ENCODE results near the gene PDLIM5. TPM values are rescaled to one million over a fixed set of nuclear protein-coding genes. Genes with fewer than 3 reads are reported as not detected.
"Not testable (repeated sequence)": the region's sequence is repeated elsewhere in the genome, so short reads cannot be mapped to it uniquely, and the experiment has no call there.

PDLIM5 gene
- polyA plus RNA-seq, 1 donor, result 268 TPM

DNA sequence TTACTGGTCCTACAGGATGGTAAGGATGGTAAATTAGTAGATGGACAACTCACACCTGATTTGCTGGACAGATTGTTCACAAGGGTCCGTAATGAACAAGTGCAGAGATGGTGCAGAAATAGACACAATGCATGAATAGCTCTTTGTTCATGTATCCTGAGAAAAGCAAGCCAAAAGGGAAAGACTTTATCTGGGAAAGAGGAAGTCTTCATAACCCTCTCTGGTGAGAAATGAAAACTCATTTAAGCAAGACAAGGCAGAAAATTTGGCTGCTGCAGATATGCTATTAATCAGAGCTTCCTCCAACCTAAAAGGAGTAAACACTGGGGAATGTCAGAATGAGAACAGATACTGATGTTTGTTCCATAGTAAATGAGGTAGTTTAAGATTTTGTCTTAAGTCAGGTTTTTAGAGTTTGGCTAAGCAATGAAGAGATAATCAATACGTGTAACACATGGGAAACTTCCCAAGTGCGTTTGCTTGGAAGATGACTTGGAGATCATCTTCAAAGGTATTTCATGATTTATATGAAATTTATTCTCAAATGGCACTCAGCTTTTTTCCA lies 153.6 kb downstream of the PDLIM5 start:
- DNase-seq, result no peak

DNA sequence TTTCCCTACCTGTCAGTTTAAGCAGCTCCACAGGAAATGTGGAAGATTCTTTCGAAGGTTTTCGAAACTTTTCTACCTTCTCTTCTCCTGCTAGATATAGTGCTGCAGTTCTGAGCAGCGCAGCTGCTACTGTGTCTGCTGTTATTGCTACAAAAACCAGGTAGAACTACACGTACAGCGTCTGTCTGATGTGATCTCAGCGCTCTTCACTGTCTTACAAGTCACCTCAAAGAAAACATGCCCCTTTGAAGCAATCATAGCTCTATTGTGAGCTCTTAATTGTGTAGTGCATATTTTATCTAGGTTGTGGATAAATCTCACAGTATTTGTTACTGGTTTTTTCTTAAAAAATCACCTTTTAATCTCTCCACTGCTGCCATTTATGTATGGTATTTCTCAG lies 158.4 kb downstream of the PDLIM5 start:
- no peak for DNase-seq

DNA sequence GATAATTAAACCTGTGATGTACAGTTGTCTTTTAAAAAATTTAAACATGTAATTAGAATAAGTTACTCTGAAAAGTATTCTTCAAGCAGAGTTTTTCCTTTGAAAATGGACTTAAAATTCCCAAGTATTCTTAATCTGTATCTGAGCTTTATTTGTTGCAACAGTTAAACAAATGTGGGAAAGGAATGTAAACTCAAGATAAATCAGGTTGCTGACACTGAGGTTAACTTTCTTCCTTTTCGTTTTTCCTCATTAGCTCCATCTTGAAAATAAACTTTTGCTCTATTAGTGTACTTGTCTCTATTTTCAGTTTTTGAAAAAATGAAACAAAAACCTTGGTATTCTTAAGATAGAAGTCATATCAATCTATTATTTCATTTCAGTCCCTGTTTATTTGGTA lies 161.5 kb downstream of the PDLIM5 start:
- DNase-seq, result no peak

DNA sequence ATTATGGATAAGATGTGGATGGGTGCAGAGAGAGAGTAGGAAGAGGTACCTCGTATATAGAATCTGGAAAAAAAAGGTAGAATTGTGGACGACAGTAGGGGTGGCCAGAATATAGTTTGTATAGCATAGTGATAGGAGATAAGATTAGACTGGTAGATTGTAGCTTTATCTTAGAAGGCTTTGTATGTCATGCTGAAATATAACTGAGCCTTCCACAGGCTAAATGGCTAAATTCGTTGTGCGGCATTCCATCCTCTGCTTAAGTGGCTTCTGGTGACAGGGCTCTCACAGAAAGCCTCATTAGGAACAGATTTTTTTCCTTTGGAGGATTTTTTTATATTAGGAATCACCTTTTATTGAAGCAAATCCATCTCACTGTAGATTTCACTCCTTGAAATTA lies 163.7 kb downstream of the PDLIM5 start:
- no peak for DNase-seq

DNA sequence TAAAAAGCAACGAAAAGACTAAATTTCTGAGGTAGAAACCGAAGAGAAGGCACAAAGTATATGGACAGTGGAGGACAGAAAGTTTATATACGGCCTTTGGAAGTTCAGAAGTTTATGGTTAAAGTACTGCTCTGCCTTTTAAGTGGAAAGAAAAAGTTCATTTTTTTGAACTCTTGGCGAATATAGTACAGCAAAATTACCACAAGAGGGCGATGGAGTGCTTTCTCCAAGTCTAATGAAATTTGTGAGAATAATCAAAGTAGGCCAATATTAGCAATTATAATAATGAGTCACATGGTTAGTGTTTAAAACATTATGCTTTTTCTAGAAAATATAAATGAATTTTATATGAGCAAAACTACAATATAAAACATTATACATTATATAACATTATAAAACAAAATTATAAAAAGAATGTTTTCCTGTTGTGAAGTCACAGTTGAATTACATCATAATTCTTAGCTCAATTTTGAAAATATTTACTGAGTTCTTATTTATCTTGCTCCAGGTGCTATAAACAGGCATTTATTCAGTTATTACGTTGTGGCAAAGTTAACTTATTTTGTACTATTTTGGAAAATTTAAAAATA lies 169.8 kb downstream of the PDLIM5 start:
- DNase-seq, result peak; percentile 44

DNA sequence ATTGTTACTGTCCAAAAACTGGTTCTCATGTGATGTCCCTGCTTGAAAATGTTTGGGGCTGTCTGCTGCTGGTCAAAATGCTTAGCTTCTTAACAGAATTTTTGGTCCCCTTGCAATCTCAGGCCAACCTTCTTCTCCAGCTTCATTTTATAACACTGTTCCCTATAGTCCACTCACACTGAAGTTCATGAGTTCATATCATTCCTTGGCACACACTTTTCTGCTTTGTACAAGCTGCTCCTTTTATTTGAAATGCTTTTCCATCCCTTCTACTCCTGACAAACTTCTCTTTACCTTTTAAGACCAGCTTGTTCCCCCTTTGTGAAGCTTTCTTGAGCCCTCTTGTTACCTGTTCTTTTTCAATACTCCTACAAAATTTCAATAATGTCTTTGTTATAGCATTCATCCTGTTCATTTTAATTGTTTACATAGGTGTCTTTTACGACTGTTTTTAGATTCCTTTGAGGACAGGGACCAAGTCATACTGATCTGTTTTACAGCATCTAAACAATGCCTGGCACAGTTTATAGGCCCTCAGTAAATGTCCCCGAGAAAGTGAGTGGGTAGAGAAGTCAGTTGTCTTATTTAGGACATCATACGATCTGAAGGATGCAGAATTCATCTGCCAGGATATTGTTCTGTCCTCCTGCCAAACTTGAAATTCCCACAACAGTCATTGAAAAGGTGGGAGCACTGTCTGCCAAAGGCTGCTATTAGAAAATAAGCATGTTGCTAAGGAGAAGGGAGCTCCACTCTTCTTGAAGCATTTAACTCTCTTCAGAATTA lies 171.6 kb downstream of the PDLIM5 start:
- peak; percentile 42 for DNase-seq

DNA sequence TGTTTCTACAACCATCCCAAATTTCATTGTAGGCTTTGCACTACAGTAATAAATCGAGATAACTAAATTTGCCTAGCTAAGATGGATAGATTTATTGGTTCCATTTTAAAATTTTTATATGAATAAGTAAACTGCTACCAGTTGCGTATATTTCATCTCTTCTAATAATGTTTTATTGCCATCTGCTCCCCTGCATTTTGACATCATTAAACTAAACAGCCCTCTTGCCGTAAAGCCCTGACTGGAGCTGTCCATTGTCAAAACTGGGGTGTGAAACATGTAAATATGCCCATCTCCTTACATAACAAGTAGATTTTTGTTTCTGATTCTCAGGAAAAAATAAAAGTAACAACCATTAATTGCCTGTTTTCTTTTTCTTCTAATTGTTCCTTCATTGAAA lies 175.2 kb downstream of the PDLIM5 start:
- no peak for DNase-seq

DNA sequence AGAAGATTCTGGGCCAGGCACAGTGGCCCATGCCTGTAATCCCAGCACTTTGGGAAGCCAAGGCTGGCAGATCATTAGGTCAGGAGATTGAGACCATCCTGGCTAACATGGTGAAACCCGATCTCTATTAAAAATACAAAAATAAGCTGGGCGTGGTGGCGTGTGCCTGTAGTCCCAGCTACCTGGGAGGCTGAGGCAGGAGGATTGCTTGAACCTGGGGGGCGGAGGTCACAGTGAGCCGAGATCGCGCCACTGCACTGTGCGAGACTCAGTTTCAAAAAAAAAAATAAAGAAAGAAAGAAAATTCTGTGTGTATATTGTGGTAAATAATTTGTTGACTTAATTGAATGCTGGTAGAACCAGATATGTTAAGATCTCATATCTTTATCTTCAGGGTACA lies 177.3 kb downstream of the PDLIM5 start:
- not testable (repeated sequence) for DNase-seq

DNA sequence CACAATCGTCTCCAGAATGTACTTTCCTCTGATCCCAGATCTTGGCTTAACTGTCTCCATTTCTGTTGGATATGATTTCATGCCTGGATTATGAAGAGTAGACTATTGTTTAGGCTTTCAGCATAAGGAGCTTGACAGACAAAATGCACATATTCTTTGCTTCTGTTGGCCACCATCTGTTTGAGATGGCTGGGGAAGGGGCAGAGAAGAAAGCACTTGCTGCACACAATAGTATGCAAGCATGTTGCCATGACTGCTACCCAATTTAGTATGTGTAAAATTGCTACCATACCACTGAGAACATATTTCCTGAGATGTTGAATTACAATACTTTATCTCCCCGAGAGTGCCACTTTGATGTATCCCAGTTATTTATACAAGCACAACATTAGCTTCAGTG lies 178.1 kb downstream of the PDLIM5 start:
- no peak for DNase-seq

DNA sequence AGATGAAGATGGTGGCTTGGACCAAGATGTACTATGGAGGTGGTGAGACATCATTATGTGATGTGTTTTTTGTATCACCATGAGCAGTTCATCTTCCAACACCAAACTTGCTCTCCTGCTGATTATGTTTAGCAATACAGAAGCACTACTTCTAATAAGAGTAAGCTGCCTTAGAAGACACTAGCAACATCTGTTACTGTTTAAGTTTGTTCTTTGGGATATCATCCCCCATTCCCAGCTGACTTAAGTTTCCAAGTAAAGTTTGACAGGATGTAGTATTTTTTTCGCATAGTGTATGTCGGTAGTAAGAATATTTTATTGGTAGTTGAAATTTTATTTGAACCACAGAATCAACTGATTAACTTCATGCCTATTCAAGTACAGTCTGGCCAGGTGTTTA lies 182.5 kb downstream of the PDLIM5 start:
- DNase-seq, result no peak

DNA sequence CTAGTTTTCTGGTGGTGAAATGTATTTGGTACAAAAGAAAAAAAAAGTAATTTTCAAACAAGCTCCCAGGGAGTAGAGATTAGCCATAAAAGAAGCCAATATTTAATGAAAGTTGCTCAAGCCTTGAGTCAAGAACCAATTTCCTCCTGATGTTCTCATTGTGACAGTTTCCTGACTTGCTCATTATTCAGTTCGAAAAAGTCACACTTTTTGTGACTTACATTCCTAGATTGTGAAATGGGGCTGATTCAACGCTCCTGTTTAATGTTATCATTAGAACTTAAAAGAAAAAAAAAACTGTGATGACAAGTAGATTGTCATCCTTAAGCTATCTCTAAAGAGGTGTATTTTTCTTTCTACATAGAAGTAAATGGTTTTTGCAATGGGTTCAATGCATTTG lies 183.4 kb downstream of the PDLIM5 start:
- DNase-seq, result no peak

DNA sequence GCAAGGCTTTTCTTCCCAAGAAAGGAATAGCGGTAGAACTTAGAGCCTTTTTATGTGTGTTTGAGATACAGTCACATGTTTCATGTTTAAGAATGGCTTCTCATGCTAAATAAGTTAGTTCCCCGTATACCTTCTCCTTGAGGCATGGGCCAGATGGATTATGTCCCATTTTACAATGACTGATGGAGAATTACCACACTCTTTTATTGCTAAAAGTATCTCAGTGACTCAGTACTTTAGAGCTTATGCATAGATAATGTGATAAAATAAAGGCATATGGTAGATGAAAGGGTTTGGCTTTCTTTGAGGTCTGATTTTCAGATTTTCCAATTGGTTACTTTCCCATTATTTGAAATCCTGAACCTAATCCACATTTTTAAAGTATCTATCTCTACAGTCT lies 184.3 kb downstream of the PDLIM5 start:
- DNase-seq, result no peak

DNA sequence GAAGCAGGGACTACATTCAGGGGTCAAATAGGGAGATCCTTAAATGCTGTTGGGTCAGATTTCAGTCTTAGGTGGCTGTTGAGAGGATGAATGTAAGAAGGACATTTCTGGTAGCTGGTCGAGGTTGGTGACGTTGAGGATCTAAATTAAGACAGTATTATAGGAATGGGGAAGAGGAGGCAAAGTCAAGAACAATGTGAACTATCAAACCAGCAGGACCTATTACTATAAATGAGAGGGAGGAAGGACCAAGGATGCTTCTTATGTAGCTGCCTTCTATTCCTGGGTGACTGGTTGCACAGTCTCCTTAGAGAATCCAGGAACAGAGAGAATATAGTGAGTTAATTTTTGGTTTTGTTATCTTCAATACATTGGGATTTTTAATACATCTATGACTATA lies 187.6 kb downstream of the PDLIM5 start:
- DNase-seq, result no peak

DNA sequence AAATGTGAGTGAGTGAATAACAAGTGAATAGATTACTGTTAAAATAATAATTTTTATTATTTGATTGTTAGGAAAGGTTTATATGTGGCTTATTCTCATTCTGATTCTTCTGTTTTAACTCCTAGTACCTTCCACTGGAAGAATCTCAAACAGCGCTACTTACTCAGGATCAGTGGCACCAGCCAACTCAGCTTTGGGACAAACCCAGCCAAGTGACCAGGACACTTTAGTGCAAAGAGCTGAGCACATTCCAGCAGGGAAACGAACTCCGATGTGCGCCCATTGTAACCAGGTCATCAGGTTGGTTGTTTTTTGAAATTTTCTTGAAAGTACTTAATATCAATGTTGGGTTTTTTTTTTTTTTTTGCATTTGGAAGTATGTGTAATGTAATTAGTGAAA lies 188.4 kb downstream of the PDLIM5 start:
- no peak for DNase-seq

DNA sequence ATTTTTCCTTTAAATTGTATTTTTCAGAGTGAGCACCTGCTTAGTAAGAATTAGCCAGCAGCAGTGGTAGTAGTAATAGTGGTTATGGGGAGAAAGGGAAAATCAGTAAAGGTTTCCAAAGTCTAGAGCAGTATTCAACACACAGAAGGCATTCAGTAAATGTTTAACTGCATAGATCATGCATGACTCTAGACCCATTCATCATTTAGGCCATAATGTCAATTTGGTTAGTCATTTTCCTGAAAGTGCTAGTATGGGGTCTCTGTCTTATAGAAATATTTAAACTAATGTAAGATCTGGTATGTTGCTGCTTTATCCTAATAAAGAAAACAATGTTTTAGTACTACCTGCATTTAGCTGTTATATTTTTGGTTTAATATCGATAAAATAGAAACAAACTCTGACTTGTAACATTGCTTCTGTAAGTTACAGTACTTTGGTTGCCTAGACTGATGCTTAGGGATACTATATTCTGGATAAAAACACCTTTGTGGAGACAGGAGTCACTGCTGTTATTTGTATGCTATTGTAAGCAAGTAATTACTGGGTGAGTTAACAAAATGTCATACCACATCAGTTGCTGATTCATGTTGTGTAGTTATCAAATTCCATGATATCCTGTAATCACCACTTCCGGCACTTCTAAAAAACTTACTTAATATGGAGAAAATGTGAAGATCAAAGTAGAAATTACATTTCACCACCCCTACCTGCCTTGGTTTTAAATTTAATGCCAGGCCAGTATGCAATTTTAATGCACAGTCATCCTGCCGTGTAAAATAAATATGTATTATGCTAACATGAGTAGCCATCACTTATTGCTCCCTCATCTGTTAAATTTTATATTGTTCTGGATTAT lies 190.2 kb downstream of the PDLIM5 start:
- no peak for DNase-seq

DNA sequence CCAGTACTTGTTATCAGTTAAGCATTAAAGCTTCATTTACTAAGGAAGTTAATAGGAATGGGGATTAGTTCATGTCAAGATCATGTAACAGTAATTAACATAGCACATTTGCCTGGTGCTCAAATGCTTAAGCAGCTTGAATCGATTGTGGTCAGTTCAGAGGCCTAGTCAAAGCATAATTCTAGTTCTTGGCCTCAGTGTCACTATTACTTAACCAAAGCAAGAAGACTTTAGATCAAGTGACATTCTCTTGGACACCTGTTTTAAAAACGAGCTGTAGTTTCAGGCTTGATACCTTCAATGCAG lies 190.8 kb downstream of the PDLIM5 start:
- no peak for DNase-seq

DNA sequence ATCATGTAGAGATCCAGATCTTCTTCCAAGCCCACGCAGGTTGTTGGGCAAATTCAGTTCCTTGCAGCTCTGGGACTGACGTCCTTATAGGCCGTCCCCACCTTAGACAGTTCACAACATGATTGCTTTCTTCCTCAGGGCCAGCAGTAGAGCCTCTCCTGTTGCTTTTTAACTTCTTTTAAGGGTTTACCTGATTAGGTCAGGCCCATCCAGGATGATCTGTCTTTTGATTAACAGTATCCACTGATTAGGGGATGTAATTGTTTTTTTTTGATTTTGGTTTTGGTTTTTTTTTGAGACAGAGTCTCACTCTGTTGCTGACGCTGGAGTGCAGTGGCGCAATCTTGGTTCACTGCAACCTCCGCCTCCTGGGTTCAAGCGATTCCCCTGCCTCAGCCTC lies 197.0 kb downstream of the PDLIM5 start:
- DNase-seq, result no peak

DNA sequence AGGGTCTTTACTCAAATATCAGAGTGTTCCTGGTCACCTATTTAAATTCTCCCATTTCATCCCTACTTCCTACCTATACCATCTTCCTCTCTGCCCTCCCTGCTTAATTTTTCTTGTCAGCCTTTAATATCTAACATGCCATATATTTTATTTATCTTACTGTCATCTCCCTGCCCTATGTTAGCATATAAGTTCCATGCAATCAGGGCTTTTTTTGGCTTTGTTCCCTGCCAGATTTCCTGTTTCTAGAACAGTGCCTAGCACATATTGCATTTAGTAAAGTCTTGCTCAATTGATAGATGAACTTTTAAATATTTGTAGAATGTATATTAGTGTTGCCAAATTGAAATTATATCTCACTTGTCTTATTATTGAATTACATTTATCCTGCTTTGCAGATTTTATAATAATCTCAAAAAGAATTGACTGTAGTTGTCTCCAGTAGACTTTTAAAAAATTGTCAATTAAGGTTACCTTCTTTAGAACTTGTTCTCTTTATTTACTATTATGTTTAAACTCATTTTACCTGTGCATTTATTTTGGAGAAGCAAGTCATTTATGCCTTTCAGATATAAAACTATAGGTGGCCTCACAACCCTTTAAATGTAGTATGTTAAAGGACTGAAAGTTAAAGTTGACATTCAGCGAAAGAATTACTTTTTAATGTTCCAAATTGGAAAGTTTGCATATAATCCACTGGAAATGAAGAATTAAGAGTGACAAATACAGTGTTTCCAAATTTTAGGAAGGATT lies 197.8 kb downstream of the PDLIM5 start:
- no peak for DNase-seq

DNA sequence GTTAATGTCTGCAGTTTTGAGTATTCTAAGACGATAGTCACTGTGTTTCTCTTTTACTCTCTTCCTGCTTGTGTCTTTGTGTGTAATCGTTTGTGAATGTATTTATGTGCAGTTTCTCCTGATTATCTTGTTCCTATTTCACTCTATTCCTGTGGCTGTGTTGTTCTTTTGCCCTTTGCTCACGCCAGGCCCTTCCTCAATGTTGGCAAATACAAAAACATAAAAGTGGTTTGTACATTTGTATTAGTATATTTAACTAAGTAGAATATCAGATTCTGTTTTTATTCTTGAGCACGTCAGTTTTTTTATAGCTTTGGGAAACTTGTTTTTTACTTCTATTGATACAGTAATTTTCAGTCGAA lies 198.4 kb downstream of the PDLIM5 start:
- DNase-seq, result peak; percentile 15

DNA sequence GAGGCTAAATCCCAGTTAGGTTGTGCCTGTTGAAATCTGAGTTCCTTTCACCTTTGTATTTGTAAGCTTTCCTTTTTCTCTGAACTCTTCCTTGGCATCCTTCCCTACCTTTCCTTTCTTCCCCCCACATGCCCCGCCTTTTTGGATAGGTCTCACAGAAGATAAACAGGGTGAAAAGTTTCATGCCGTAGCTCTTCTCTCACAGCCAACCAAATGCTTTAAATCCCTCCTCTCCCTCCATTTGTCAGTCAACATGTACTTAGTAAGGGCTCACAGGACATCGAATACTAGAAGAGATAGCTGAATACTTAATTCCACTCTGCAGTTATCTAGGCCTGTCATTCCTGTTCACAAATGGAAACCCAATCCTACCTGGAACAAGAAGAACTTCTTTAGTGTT lies 198.9 kb downstream of the PDLIM5 start:
- peak; percentile 33 for DNase-seq

DNA sequence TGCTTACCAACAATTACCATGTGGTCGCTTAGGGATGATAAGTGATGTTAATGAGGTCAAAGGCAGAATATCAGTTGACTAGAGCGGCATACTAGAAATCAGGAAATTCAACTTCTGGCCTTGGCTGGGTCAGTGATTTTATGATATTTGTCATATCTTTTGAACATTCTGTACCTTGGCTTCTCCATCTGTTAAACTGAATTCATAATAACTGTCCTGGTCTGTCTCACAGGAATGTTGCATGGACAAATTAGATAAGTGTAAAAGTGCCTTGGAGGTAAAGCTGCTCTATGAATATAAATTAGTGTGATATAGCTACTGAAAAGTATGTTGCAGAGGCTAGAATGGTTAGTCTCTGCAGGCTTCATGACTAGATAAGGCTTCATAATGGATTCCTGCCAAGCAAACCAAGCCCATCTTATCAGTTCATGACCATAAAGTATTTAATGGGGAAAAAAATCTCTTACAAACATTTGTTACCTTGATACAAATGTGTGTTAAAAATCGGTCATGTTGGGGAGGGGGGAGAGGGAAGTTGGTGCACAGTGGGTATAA lies 201.4 kb downstream of the PDLIM5 start:
- no peak for DNase-seq

DNA sequence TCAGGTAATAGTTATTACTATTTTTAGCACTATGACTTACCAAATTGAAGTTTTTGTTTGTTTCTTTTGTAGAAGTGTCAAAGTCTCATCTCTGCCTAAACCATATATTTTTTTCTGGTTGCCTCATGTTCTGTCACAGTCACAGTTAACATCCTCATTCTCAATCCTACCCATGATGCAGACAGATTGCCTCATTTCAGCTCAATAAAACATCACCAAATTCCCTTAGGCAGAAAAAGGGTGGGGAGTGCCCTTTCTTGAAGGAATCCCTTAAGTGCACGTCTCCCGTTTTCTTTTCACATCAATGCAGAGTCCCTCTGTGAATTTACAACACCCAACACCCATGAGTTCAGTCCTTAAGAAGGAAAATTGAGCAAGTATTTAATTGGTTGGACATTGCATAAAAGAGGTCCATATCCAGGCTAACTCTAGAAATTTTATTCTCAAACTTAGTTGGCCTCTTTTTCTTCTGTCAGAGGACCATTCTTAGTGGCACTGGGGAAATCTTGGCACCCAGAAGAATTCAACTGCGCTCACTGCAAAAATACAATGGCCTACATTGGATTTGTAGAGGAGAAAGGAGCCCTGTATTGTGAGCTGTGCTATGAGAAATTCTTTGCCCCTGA lies 202.4 kb downstream of the PDLIM5 start:
- no peak for DNase-seq

All from hindlimb muscle (tissue), 1 donor.